HG03045 (cell line): ENCODE measurements around the gene BTBD18.

Source experiments
- ATAC-seq: cut with Tn5 transposase; IDR thresholded peaks from one replicate; pipeline ENCODE4 v1.9.1; 2021; ENCODE audit warnings: mild to moderate bottlenecking, moderate library complexity; ENCODE audit not compliant: unreplicated experiment

BTBD18 gene

GRCh38 chr11:57751676-57752253 is at the start of gene BTBD18:
BTBD18 (minus strand) TSS chr11:57751819; CDS start chr11:57751188, 631 bp downstream.
- no peak for ATAC-seq

GRCh38 chr11:57801183-57801485 is 49.5 kb upstream of the BTBD18 start:
- ATAC-seq, result no peak

- ATAC-seq, result peak; percentile 77
These were observed 49.0 kb upstream of the BTBD18 start for GRCh38 chr11:57800444-57801182.

GRCh38 chr11:57798905-57799559 is 47.4 kb upstream of the BTBD18 start:
- ATAC-seq, result no peak

GRCh38 chr11:57793351-57794115 is 41.9 kb upstream of the BTBD18 start:
- ATAC-seq, result no peak

GRCh38 chr11:57792870-57793269 is 41.3 kb upstream of the BTBD18 start:
- peak; percentile 24 for ATAC-seq

GRCh38 chr11:57792060-57792541 is 40.5 kb upstream of the BTBD18 start:
- ATAC-seq, result peak; percentile 72

- no peak for ATAC-seq
These were observed 39.9 kb upstream of the BTBD18 start for GRCh38 chr11:57791321-57792059.

GRCh38 chr11:57788703-57789088 is 37.1 kb upstream of the BTBD18 start:
- ATAC-seq, result no peak

GRCh38 chr11:57787920-57788702 is 36.5 kb upstream of the BTBD18 start:
- ATAC-seq, result peak; percentile 36

GRCh38 chr11:57787006-57787604 is 35.5 kb upstream of the BTBD18 start:
- no peak for ATAC-seq

- ATAC-seq, result no peak
These were observed 34.8 kb upstream of the BTBD18 start for GRCh38 chr11:57786436-57786835.

- ATAC-seq, result no peak
These were observed 33.5 kb upstream of the BTBD18 start for GRCh38 chr11:57785072-57785471.

GRCh38 chr11:57781529-57781943 is 29.9 kb upstream of the BTBD18 start:
- no peak for ATAC-seq

GRCh38 chr11:57779276-57779675 is 27.7 kb upstream of the BTBD18 start:
- no peak for ATAC-seq

GRCh38 chr11:57778318-57779037 is 26.9 kb upstream of the BTBD18 start:
- ATAC-seq, result no peak

GRCh38 chr11:57777969-57778317 is 26.3 kb upstream of the BTBD18 start:
- no peak for ATAC-seq

GRCh38 chr11:57776577-57777210 is 25.1 kb upstream of the BTBD18 start:
- ATAC-seq, result no peak
